Measurements from ENCODE around the gene FBXL13.
A peak's percentile ranks its signal among the peaks of the same experiment; 100 is the strongest.
"Not testable (repeated sequence)": the region's sequence is repeated elsewhere in the genome, so short reads cannot be mapped to it uniquely, and the experiment has no call there.

The FBXL13 gene

DNA sequence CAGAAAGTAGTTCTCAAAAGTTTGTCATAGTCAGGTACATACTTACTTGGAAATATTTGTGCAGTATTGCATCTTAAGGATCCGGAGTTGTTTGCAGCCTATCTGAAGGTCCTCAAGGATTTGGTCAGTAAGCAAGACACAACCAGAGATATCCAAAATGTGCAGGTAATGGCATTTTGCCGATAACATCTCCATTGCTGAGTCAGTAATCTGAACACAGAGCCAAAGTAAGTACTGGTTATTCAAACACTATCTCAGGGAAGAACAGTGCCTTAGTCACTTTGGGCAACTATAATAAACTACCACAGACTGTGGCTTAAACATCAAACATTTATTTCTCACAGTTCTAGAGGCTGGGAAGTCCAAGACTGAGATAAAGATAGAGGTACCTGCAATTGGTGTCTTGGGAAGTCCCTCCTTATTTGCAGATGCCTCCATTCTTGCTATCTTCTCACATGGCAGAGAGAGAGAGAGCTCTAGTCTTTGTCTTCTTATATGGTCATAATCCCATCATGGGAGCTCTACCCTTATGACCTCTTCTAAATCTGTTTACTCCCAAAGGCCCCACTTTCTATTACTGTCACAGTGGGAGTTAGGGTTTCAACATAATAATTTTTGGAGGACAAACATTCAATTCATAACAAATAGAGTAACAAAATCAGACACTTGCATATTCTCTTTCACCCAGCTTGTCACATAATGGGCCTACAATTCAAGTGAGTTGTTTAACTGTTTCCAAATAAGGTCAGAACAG, 252.4 kb downstream of the FBXL13 start:
- DNase-seq (ENCODE audit: low spot score), result no peak

- DNase-seq (ENCODE audit: low spot score), result no peak
These were observed 255.4 kb downstream of the FBXL13 start for GRCh38 chr7:102819151-102819550.

DNA sequence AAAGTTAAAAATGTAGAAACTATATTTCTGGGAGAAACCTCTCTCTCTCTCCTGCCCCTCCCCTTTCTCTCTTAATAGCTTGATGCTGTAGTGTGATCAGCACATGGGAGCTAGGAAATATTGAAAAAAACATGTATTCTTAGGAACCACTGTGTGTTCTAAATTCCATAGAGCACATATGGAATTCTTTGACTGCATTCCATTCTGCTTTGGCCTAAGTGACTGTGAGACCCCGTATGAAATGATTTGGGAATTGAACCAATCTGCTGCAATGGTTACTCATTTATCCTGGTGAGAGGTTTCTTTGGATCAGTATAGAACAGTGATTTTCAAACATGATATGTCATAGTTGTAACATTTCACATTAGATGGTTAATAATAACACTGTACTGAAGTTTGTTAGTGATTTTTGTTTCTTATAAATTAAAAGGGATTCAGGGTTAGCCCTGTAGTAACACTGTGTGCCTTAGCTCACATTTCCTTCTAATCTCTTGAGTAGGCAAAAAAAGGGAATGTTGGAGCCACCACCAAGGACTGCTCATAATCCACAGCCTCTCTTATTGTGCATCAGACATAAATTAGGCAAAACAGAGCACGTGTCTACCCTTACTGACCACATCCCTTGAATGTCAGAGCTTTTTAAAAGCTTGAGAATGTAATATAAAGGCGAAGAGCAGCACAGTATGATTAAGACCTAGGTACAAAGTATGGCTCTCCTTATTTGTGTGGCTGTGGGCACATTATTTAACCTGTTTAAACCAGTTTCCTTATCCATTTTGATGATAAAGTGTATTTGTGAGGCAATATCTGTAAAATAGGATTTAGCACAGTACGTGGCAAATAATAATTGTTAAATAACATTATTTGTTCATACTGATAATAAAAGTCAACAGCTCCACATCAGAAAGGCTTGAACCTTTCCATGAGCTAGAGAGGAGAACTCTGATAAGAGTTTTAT, 256.7 kb downstream of the FBXL13 start:
- DNase-seq (ENCODE audit: low spot score), result no peak

DNA sequence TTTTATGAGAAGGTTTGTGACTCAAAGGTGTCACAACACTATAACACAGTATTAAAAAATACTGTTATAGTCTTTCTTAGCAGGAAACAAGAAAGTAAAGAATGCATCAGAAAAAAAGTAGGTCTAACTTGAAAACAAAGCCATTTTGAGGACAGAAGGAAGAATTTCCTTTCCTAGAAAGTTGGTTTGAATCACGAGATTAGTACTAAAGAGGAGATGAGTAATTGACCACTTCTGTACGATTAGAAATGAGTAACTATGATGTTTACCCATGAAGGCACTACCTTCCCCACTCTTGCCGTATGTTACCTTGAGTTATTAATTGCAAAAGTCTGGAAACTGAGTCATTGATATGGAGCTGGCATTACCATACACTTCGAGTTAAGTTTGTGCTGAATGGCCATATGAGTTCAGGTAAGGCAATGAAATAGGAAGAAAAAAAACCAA, 260.5 kb downstream of the FBXL13 start:
- no peak for DNase-seq (ENCODE audit: low spot score)

DNA sequence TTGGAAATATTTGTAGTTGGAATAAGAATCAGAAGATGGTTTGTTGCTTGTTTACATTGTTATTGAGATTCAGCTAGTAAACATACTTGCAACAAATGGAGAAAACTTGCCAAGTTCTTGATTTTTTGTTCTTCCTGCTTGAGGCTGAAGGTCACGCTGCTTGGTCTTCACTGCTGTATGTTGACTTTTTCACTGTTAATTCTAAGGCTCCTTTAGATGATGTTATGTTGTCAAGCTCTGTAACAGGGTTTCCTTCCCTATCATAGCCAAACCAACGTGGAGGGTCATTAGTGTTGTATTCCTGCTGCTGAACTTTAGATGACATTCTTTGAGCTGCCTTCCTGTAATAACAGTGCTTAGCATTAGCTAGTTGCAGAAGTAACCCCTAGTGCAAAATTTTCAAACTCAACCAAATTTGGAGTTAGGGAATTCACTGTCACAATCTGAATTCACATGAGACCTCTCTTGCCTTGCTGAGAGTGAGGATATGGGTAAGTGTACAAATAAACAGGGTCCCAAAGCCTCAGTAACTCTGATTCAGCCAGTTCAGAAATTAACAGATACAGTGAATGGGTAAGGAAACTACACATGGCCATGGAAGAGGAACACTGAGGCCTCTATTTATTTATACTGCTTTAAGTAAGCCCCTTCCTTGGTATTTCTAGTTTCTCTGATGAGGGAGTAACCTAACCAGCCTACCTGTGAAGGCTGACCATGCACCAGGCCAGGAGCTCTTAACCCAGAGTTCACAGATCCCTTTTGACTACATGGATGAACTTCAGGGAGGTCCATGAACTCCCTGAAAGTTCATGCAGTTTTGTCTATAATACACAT, 261.2 kb downstream of the FBXL13 start:
- no peak for DNase-seq (ENCODE audit: low spot score)

- peak; percentile 16 for DNase-seq (ENCODE audit: low spot score)
These were observed 262.5 kb downstream of the FBXL13 start for GRCh38 chr7:102811942-102812678.

DNA sequence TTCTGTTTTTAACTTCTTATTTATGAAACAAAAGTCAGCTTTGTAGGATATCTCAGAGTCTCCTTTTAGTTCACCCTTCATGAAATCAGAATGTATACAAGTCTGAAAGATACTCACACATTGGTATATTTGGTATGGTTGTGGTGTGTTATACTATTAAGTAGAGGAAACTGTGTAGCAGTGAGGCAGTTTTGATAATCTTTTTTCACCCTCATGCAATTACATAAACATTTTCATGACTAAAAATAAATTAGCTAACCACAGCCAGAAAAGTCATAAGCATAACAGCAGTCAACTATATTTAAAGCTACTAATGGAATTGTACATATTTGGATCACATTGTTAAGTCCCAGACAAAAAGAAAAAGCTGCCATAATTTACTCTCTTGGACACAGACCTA, 263.7 kb downstream of the FBXL13 start:
- no peak for DNase-seq (ENCODE audit: low spot score)

DNA sequence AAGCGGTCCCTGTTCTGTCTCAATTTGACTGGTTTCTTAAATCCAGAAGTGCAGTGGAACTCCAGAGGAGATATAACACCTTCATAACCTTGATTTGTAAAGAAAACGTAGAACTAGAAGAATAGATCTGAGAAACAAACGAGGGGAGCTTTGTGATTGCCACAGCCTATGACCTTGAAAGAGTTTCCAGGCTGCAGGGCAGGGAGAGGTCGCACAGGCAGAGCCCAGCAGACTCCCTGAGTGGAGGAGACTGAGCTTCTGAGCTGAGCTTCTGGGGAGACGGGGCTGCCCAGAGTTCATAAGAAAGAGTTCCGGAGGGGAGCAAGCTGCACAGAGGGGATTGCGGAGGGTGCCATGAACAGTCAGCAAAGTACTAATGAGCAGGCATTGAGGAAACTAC, 268.0 kb downstream of the FBXL13 start:
- no peak for DNase-seq (ENCODE audit: low spot score)

- not testable (repeated sequence) for DNase-seq (ENCODE audit: low spot score)
These were observed 278.5 kb downstream of the FBXL13 start for GRCh38 chr7:102795987-102796595.

DNA sequence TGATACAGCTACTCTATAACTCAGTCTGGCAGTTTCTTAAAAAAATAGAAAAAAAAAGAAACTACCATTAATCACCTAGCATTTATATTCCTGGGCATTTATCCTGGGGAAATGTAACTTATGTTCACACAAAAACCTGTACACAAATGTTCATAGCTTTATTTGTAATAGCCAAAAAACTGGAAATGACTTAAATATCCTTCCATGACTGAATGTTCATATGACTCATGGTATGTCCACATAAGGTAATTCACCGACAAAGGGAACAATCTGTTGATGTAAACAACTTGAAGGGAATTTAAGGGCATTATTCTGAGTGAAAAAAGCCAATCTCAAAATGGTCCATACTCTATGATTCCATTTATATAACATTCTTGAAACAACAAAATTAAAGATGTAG, 280.0 kb downstream of the FBXL13 start:
- DNase-seq (ENCODE audit: low spot score), result not testable (repeated sequence)

GRCh38 chr7:102791831-102792230, 282.8 kb downstream of the FBXL13 start:
- not testable (repeated sequence) for DNase-seq (ENCODE audit: low spot score)

DNA sequence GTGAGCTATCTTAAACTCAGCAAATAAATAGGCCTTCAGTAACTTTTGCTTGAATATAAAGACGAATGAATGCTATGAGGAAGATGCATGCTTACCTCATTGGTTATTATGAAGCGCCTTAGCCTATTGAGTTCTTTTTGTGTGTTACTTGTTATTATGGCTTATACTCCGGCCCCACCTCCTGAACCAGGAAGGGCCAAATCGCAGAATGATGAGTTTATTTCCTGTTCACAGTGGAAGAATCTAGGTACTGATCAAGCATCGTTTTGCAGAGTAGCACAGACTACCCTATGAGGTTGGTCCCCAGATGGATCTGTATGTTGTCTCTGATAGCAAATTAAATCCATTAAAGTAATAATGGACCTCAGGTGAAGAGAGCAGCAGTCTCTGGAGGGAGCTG, 283.2 kb downstream of the FBXL13 start:
- not testable (repeated sequence) for DNase-seq (ENCODE audit: low spot score)

DNA sequence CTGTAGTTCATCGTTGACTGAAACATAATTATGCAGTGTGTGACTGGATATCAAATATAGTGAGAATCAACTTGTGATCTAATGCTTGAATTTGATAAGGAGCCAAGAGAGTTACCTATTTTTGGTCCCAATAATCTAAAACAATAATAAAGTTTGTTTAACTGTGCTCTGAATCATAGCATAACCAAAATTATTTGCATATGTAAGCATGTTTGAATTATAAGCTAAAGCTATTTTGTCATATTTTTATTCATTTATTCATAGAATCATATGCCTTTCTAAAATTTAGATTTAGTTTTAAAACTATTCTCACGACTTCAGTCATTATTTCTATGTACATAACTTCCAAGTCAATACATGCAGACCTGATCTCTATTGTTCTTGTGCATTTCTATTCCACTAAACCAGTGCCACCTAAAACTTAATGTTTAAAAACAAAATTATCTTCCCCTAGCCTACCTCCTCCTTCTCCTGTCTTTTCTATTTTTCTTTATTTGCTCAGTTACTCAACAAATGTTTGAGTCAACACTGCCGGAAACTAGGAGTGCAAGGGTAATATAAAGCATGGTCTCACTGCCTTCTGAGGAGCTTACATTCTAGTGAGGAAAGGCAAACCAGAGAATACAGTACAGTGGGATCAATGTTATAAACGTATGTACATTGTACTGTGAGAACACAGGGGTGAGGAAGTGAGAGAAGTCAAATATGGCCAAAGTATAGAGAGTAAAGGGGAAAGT, 284.1 kb downstream of the FBXL13 start:
- DNase-seq (ENCODE audit: low spot score), result not testable (repeated sequence)

- not testable (repeated sequence) for DNase-seq (ENCODE audit: low spot score)
These were observed 285.8 kb downstream of the FBXL13 start for GRCh38 chr7:102788770-102789169.

DNA sequence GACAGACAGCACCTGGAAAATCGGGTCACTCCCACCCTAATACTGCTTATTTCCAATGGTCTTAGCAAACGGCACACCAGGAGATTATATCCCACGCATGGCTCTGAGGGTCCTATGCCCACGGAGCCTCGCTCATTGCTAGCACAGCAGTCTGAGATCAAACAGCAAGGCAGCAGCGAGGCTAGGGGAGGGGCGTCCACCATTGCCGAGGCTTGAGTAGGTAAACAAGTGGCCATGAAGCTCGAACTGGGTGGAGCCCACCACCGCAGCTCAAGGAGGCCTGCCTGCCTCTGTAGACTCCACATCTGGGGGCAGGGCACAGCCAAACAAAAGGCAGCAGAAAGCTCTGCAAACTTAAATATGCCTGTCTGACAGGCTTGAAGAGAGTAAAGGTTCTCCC, 293.7 kb downstream of the FBXL13 start:
- DNase-seq (ENCODE audit: low spot score), result not testable (repeated sequence)

- not testable (repeated sequence) for DNase-seq (ENCODE audit: low spot score)
These were observed 295.9 kb downstream of the FBXL13 start for GRCh38 chr7:102778663-102779062.

- DNase-seq (ENCODE audit: low spot score), result not testable (repeated sequence)
These were observed 298.4 kb downstream of the FBXL13 start for GRCh38 chr7:102776217-102776616.

DNA sequence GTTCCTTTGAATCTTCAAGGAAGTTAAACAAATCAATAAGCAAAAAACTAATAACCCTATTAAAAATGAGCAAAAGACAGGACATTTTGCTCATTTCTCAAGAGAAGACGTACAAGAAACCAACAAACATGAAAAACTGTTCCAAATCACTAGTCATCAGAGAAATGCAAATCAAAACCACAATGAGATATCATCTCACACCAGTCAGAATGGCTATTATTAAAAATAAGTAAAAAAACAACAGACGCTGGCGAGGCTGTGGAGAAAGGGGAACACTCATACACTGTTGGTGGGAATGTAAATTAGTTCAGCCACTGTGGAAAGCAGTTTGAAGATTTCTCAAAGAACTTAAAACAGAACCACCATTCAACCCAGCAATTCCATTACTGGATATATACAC, 304.1 kb downstream of the FBXL13 start:
- DNase-seq (ENCODE audit: low spot score), result not testable (repeated sequence)

DNA sequence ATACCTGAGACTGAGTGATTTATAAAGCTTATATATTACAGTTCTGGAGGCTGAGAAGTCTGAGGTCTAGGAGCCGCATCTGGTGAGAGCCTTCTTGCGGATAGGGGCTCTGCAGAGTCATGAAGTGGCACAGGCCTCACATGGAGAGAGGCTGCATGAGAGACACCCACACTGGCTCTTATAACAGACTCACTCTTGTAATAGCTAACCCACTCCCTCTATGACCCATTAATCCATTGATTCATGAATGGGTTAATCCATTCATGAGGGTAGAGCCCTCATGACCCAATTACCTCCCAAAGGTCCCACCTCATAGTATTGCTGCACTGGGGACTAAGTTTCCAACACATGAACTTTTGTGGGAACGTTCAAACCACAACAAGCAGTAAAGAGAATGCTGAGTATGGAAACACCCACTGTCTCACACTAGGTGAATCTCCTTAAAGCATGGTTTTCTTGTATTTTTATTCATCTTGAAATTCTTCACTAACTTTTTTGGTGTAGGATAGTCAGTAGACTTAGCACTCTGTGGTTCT, 304.9 kb downstream of the FBXL13 start:
- not testable (repeated sequence) for DNase-seq (ENCODE audit: low spot score)

All from SK-N-DZ (cell line).